Activated naive CD4-positive, alpha-beta T cell treated with Interleukin-2 at 50 U/mL for 16 hours (primary cell): ENCODE results near the gene TRNT1.

ENCODE experiments used
- DNase-seq: peaks from one replicate; pipeline ENCODE4 v3.0.0-alpha.2; 2020

TRNT1 gene

DNA sequence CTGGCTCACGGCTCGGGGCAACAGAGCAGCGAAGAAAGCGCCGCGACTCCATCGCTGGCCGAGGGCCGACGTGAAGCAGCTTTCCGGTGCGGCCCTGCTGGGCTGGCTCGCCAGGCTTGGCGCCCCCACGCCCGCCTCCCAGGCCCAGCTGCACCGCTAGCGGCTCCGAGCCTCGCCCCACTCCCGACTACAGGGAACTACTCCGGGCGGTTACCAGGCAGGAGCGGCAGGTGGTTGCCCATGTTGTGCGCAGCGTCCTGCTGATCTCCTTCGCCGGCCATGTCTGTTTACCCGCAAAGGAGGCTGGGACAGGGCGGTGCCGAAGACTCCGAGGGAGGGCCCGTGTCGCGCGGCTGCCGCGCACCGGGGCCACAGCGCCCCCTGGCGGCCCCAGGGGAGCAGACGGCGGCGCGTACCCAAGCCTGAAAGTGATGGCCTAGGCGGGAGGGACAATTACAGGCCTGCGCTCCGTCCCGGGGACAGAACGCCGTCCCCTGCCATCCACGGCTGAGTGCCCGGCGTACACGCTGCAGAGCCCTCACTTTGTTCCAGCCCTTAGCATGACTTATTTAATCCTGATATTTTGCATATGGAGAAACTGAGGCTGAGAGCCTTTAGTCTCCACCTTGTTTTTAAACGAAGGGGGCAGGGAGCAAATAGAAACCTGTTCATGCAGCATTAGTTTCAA, 52.8 kb downstream of the TRNT1 start, which contains the start of gene CRBN:
Gene CRBN, minus strand, starts transcription at position 285 of the 688 bp plus-strand sequence. Its CDS starts 4 bp downstream, at position 281.
- DNase-seq: peak; percentile 90

DNA sequence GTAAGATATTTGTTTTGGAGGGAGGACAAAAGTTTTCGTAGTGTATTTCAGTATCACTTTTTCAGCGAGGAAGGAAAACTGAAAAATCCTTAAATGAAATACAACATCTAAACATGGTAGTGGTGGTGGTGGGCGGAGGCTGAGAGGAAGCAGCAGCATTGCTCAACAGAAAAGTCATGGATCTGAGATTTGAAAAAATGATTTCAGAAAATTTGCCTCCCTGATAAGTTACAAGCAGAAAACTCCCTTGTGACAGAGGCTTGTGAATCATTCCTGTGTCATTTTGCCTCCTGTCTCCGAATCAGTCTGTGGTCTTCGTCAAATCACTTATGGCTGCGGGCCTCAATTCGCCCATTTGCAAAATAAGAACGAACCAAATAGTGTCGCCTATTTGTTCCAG, 53.7 kb downstream of the TRNT1 start:
- no peak for DNase-seq

DNA sequence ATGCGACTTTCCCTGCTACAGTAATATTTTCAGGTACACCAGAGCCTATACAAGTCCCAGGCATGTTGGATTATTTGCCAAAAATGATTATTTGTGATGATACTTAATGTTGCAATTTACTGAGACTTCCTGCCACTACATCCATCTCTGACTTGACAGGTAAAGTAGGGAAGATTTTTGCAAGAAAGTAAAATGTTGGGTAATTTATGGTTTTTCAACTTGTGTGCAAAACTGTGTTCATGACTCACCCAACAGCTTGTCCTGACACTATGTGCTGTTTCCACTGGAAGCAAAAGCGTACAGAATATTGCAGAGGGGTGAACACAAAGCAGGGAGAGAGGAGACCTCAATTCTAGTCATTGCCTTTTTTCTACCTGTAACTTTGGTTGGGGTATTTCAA, 58.1 kb downstream of the TRNT1 start:
- DNase-seq: no peak

DNA sequence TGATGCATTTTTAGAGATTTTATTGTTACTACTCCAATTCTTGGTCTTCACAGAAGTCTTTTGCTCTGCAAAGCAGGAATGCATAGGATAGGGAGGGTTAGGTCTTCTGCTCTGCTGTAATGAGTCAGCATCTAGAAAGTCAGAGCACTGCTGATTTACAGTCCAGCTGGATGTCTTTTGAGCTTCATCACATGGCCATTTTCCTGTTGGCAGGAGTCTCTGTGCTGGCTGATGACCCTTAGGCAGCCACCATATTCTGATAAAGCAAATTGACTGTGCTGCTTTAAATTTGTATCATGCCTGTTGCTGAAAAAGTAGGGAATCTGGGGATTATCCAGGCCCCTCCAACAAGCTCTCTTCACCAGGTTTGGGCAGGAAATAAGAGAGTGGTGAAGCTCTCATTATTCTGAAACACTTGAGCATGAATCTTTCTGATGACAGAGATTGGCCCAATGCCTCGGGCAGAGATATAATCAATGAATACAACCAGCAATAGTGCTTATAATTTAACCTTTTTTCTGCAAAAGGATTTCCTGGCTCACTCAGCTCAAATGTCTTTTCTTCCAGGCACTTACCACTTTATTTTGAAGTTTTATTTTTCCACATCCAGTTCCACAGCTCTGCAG, 62.5 kb downstream of the TRNT1 start:
- DNase-seq: no peak

DNA sequence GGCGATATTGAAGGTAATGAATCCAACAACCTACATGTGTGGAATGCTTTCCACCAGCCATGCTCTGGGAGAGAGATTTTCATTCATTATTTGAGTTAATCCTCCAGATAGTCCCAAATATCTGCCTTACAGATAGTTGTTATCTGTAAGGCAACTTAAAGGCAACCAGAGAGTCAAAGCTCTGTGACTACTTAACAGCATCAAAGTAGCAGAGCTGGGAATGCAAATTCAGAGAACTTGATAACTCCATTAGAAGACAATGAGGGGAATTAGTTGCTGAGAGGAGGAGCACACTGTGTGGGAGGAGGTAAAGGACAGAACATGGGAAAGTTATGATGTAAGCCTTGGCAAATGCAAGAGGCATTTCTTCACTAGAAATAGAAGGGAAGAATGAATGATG, 63.2 kb downstream of the TRNT1 start:
- no peak for DNase-seq

DNA sequence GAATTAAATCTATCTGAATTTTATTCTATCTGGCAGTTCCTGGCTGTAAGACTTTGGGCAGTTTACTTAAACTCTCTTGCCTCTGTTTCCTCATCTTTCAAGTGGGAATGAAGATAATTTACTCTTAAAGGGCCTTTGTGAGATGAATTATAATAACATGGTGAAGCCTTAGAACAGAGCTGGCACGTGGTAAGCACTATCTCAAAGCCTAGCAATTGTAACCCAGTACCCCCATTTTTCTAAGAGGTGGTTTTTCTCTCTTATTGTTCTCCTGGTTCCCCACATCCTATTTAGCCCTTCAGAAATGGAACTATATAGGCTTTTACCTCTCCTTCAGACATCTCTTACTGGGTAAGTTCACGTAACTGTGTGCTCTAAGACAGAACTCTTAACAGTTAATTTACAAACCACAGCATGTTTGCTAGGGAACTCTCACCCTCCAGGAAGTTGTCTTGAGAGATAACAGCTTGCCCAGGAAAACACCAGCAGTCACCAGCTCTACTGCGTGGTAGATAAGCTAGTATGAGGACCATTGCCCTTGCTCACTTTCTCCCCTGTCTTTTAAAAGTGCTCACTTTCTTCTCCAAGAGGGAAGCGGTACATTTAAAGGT, 65.0 kb downstream of the TRNT1 start:
- DNase-seq: no peak

DNA sequence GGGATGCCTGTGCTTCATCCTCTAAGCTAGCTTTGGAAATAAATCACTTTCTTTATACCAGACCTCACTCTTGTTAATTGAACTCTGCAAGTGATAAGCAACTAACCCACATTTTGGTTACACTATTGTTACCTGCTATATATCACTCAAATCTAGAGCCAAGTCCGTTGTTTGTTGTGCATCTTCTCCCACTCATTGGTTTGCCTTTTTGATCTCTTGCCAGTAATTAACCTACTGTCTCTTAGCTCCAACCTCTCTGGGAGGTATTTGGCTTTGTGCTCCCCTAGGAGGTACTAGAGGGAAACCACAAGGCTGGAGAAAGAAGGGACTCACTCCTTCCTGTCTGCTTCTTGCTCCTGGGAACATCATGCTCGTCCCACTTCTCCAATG, 65.5 kb downstream of the TRNT1 start:
- no peak for DNase-seq

DNA sequence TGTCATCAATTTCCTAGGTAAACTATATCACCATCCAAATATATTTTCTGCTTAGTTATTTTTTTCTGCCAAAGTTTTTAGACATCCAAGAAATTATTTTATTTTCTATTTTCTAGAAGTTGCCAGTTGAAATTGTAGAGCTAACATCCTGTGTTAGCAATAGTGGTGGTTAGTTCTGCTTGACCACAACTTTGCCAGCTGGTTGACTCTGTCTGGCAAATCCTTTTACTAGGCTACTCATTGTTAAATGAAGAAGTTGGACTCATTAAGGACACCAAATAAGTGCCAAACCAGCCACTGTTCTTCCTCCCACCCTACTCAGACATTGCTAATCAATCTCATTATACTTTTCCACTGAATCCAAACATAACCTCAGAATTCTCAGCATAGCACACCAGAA, 68.1 kb downstream of the TRNT1 start:
- no peak for DNase-seq

DNA sequence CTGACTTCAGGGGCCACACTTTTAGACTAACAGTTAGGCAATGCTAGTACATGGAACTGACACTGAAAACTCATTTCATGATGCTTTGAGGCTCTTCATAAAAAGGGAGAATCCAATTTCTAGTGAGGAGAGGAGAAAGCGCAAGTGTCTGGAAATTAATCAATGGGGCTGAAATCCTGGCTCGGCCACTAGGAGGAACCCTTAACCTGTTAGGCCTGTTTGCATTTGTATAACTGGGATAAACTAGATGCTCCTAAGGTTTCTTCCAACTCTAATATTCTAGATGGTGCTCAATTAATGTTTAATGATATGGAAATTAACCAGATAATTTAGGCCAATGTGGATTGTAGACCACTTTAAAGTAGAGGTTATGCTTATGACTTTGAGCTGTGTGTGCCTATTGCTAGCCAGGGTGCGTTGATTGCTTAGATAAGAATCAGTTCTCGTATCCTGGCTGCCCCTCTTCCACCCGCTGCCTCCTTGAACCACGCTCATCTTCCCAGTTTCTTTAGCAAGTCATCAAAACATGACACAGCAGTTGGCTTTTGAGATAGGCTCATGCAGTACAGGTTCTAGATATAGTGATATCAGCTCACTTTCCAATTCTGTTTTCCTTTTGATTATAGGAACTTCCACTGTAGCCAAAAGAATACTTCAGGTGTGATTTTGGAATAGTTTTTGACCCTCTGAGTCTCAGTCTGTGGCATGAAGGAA, 69.6 kb downstream of the TRNT1 start:
- no peak for DNase-seq
